WTC11 (cell line): ENCODE results near the gene CLSTN2.

Experiments used
- CTCF ChIP-seq: fragments of 200-600 bp; IDR thresholded peaks from 2 replicates; pipeline ENCODE4 v1.8.0; 2022; ENCODE audit warnings: antibody characterized with exemption
- FOXP1 ChIP-seq: sonication (generic); formaldehyde crosslinking; IDR thresholded peaks from 2 replicates; pipeline ENCODE4 v1.8.0; 2022; ENCODE audit warnings: missing genetic modification reagents, mild to moderate bottlenecking, moderate library complexity, borderline replicate concordance
- NR3C1 ChIP-seq: sonication (generic); formaldehyde crosslinking; conservative IDR thresholded peaks from 2 replicates; pipeline ENCODE4 v1.8.1; 2023; ENCODE audit warnings: low read depth, mild to moderate bottlenecking, missing genetic modification reagents
- PRDM15 ChIP-seq: sonication (generic); formaldehyde crosslinking; IDR thresholded peaks from 2 replicates; pipeline ENCODE4 v1.8.0; 2022; ENCODE audit warnings: missing genetic modification reagents
- SMAD4 ChIP-seq: sonication (generic); formaldehyde crosslinking; IDR thresholded peaks from 2 replicates; pipeline ENCODE4 v1.8.0; 2022; ENCODE audit warnings: mild to moderate bottlenecking, missing genetic modification reagents
- USF2 ChIP-seq: sonication (generic); formaldehyde crosslinking; IDR thresholded peaks from 2 replicates; pipeline ENCODE4 v1.8.1; 2023; ENCODE audit warnings: mild to moderate bottlenecking, missing genetic modification reagents, moderate library complexity
- ZNF121 ChIP-seq: sonication (generic); formaldehyde crosslinking; IDR thresholded peaks from 2 replicates; pipeline ENCODE4 v1.8.0; 2023; ENCODE audit warnings: missing genetic modification reagents

- TF ChIP-seq ZNF121, result no peak
- TF ChIP-seq USF2 (CRISPR knock-in tag), result no peak
- TF ChIP-seq FOXP1 (CRISPR knock-in tag), result no peak
- TF ChIP-seq PRDM15 (CRISPR knock-in tag), result no peak
- TF ChIP-seq NR3C1 (CRISPR knock-in tag), result no peak
- TF ChIP-seq CTCF, result peak; percentile 38; the same call in 1 of the 2 replicates
- TF ChIP-seq SMAD4 (CRISPR knock-in tag), result no peak
Measured at GRCh38 chr3:139934613-139935015, 371 bp upstream of the CLSTN2 start.
